ENCODE data around the gene HPCA. TPM values are rescaled to one million over a fixed set of nuclear protein-coding genes. Genes with fewer than 3 reads are reported as not detected.

Gene HPCA
- total RNA-seq, 1 donor = not detected

- TF ChIP-seq CTCF (IDR thresholded peaks at IDR 0.05; ENCODE audit: insufficient read depth, low read length) = no peak
- DNase-seq (ENCODE audit: low read depth) = no peak
- H3K4me3 ChIP-seq (ENCODE audit: low read depth, low read length) = no peak overlapping the region
These were observed 2.3 kb upstream of the HPCA start for GRCh38 chr1:32884032-32884372.

DNA sequence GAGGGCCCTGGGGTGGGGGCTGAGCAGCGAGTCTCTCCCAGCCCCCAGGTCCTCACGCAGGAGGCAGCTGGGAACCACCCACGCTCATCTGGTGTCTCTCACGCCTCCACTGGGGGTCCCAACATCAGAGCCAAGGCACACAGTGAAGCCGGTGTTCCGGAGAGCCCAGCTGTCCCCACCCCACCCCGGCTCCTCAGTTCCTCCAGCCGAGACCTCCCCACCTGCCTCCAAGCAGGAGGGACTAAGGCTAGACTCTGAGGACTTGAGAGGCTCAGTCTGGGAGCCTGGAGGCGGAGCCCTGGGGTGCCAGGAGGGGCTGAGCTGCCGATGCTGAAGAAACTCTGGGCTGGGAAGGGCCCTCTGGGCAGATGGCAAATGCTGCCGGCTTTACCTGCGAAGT is 1.6 kb upstream of the HPCA start:
- H3K4me3 ChIP-seq (ENCODE audit: low read depth, low read length) = no peak overlapping the region
- no peak for TF ChIP-seq CTCF (IDR thresholded peaks at IDR 0.05; ENCODE audit: insufficient read depth, low read length)
- DNase-seq (ENCODE audit: low read depth) = no peak

DNA sequence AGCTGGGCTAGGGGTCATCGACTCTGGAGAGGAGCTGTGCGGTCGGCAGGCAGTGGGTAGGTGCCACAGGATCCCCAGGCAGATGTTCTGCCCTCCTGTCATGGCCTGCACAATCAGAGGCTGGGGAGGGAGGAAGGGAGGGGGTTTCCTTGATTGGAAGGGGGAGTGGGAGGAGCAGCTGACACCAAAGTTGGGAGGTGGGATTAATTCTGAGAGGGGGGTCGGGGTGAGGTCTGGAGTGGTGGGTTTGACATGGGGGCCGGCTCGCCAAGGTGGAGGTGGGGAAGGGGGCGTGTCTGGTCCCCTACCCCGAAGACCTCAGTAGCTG is 651 bp upstream of the HPCA start:
- TF ChIP-seq CTCF (IDR thresholded peaks at IDR 0.05; ENCODE audit: insufficient read depth, low read length) = no peak
- DNase-seq (ENCODE audit: low read depth) = no peak

DNA sequence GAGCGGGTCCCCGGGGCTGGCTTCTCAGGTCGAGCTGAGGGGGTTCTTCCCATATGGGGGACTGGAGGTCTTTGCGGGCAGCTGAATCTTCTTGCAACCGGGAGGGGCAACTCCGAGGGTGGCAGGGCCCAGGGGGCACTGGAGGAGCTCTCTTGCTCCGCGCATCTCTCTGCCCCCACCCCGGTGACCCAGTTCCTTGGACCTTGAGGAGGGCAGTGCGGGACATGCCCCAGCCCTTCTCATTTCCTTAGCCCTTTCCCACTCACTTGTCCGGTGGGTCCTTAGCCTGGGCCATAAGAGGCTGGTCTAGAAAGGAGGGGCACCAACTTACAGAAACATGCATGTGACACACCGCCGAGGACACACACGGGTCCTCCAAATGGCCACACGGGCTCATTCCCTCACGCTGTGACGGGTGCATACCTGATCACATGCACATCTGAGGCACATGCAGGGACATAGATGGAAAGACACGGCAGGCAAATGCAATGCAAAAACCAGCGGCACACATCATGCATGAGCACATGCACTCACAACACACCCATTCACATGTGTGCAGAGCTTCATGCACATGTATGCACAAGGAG is 630 bp downstream of the HPCA start:
- H3K4me3 ChIP-seq (ENCODE audit: low read depth, low read length) = no peak overlapping the region
- no peak for TF ChIP-seq CTCF (IDR thresholded peaks at IDR 0.05; ENCODE audit: insufficient read depth, low read length)
- DNase-seq (ENCODE audit: low read depth) = no peak

More for the DNA sequence above, 651 bp upstream of the HPCA start:
- no peak overlapping the region for H3K4me3 ChIP-seq (ENCODE audit: low read depth, low read length)

DNA sequence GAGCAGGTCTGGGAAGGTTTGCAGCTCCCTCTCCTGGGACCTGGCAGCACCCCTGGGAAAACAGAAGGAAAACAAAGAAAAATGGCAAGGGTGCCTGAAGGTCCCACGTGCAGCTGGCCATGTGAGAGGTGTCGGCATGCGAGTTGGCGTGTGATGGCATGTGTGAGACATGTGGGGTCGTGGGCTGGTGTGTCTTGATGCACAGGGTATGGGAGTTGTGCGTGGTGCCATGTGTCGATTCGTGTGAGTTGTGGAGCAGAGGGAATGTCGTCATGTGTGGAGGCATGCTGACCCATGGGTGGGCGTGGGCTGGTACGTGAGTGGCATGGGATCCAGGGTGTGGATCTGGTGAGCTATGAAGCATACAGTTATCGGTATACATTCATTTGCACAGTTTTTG is 1.3 kb downstream of the HPCA start:
- H3K4me3 ChIP-seq (ENCODE audit: low read depth, low read length) = no peak overlapping the region
- no peak for DNase-seq (ENCODE audit: low read depth)
- no peak for TF ChIP-seq CTCF (IDR thresholded peaks at IDR 0.05; ENCODE audit: insufficient read depth, low read length)

DNA sequence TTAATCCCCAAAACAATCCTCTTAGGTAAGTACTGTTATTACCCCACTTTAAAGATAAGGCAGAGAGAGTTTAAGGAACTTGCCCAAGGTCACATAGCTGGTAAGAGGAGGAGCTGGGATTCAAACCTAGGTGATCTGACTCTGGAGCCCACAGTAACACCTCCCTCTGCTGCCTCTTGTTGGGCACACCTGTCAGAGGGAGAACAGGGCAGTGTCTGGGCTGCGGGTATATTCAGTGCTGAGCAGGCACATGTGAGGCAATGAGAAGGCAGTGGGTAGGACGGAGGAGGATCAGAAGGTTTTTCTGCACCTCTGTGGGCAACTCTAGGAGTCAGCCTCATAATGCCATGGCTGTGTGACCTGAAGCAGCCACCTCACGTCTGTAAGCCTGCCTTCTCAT is 1.8 kb downstream of the HPCA start:
- H3K4me3 ChIP-seq (ENCODE audit: low read depth, low read length) = no peak overlapping the region
- TF ChIP-seq CTCF (IDR thresholded peaks at IDR 0.05; ENCODE audit: insufficient read depth, low read length) = no peak
- no peak for DNase-seq (ENCODE audit: low read depth)

DNA sequence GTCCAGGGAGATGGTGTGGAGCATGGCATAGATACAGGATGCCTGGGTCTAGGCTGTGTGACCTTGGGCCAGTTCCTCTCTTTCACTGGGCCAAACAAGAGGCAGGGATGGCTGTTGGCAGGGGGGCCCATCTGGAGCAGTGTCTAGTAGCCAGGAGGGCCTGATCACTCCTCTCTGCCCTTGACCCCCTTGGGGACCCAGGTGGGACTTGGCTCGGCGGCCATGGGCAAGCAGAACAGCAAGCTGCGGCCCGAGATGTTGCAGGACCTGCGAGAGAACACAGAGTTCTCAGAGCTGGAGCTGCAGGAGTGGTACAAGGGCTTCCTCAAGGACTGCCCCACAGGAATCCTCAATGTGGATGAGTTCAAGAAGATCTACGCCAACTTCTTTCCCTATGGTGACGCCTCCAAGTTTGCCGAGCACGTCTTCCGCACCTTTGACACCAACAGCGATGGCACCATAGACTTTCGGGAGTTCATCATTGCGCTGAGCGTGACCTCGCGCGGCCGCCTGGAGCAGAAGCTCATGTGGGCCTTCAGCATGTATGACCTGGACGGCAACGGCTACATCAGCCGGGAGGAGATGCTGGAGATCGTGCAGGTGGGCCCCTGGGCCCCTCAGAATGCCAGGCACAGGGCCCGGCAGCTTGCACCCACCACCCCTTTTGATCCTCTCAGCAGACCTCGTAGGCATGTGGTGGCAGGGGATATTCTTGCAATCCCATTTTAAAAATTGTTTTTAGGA is 2.6 kb downstream of the HPCA start:
- DNase-seq (ENCODE audit: low read depth) = no peak
- no peak for TF ChIP-seq CTCF (IDR thresholded peaks at IDR 0.05; ENCODE audit: insufficient read depth, low read length)

More for the DNA sequence above, 2.6 kb downstream of the HPCA start:
- H3K4me3 ChIP-seq (ENCODE audit: low read depth, low read length) = no peak overlapping the region
